Stimulated activated CD4-positive, alpha-beta T cell treated with anti-CD3 and anti-CD28 coated beads, TNF-alpha, amount 100 ng/mL, for 4 hours (primary cell): ENCODE results near the gene ITPK1.

Experiments used
- DNase-seq, 3 experiments: peaks; one replicate each; pipeline ENCODE4 v3.0.0-alpha.2; 2020; ENCODE audit warnings: low read depth in 3 of 3

The ITPK1 gene

DNA sequence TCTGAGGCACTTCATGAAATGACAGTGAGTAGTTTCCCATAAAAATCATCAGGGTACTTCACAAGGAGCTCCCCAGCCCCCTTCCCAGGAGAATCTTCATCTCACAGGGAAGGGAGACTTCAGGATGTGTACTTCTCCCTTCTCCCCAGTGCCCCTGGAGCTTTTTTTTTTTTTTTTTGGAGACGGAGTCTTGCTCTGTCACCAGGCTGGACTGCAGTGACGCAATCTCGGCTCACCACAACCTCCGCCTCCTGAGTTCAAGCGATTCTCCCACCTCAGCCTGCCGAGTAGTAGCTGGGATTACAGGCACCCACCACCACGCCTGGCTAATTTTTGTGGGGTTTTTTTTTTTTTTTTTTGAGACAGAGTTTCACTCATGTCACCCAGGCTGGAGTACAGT lies 10.4 kb downstream of the ITPK1 start:
- no peak for DNase-seq

DNA sequence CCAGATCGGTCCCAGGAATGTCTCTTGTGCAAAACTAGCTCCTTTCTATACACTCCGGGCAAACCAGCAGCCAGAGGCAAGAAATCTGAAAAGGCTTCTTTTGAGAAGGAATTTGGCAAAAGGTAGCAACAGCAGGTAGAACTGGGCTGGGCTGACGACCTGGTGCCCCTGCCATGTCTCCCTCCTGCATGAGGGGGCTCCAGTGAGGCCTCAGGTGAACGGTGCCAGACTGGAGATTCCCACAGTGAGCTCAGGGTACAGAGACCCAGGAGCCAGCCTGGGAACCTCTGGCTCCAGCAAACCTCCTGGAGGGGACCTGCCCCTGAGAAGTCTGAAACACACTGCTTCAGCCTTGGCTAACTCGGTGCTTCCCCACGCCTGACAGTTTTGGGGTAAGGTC lies 10.8 kb downstream of the ITPK1 start:
- no peak for DNase-seq

DNA sequence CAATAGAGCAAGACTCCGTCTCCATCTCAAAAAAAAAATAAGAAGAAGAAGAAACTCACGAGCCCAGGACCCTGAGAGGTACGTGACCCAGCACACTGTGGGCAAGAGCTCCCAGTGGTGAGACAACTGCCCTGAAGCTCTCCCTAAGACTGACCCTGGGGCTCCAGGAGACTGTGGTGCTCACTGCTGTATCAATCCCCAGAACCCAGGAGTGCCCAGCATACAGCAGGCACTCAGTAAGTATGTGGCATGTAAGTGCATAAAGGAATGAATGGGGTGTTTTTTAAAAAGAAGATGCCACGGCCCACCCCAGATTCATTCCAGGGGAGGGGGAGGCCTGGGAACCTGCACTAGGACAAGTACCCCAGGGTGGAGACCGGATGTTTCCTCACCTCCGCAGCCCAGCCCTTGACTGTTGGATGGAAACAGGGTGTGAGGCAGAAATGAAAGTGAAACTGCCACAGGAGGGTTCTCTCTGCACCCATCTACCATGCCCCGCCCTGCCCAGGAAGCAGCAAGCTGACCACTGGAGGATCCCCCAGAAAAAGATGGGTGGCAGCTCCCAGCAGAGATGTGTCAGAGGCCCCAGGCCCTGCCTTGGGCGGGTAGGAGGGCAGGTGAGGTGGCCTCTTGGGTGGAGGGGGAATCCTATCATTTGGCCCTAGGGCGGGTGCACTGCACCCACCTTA lies 12.2 kb downstream of the ITPK1 start:
- DNase-seq: peak in 2 of 3 experiments; percentile 44 to 46

DNA sequence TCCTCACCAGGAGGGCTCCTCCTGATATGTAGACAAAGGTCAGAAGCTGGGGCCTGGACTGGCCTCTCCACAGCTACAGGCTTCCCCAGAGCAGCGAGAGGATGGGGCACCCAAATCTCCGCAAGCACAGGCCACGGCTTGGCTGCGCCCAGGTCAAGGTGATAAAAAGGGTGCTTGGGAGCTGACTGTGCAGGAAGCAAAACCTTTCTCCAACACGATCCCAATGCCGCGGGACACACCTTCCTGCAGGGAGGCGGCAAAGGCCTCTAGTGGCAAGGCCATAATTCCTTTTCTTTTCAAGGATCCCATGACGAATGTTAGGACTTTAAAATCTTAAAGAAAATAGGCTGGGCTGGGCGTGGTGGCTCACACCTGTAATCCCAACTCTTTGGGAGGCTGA lies 13.6 kb downstream of the ITPK1 start:
- DNase-seq: no peak

DNA sequence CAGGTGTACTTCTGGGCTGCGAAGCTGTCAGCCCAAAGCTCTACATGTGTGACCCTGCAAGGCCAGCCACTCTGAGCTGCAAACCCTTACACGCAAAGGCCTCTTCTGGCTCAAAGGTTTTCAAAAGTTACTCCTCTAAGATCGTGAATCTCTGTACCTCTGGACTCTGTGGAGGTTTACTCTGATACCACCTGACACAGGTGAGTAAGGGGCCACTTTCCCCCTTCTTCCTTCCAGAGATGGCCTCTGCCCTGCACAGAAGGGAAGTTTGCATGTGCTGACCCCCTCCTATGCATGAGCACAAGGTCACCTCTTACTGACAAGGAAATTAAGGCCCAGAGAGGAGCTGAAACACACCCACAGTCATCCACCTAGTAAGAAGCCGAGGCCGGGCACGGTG lies 14.5 kb downstream of the ITPK1 start:
- DNase-seq: no peak

DNA sequence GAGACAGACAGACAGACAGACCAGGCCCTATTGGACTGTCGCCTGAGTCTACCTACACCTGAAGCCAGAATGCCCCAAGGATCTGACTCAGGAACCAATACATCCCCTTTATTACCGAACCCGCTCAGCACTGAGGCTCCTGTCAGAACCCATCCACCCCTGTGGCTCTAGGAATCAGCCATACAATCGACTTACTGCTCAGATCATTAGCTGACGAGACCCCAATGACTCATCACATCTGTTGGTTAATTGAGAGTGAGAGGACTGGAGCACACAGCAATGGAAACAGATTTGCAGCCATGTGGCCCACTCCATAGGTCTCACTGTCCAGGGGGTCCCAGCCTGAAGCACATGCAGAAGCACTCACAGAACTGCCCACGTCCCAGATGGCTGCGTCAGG lies 15.2 kb downstream of the ITPK1 start:
- no peak for DNase-seq

- no peak for DNase-seq
Observed at GRCh38 chr14:93100100-93100499, 15.6 kb downstream of the ITPK1 start.

GRCh38 chr14:93099643-93100042 lies 16.1 kb downstream of the ITPK1 start:
- DNase-seq: no peak

- DNase-seq: no peak
Observed at GRCh38 chr14:93099196-93099595, 16.5 kb downstream of the ITPK1 start.

- DNase-seq: no peak
Observed at GRCh38 chr14:93096691-93097322, 18.9 kb downstream of the ITPK1 start.

DNA sequence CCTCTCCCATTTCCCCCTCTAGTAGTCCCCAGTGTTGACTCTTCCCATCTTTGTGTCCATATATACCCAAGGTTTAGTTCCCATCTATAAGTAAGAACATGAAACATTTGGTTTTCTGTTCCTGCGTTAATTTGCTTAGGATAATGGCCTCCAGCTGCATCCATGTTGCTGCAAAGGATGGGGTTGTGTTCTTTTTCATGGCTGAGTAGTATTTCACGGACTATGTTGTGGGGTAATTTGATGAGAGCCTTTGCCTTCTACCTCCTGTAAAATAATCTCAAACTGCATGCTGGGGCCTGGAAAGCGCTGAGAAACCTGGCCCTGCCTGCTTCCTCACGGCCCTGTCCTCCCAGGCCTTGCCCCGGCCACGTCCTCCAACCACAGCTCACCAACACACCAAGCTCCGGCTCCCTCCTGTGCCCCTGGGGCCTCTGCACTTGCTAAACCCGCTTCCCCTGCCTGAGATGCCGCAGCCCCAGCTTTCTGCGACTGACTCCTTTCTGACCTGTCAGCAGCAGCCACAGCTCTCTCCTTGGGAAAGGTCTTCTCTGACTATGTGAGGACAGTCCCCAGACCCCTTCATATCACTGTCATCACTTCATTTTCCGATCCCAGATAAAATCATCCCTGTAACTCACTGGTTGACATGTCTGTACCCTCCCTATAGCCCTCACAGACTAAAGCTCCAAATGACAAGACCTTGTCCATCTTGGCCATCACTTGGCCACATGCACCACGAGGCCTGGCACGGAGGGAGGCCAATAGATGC lies 19.8 kb downstream of the ITPK1 start:
- DNase-seq: no peak

DNA sequence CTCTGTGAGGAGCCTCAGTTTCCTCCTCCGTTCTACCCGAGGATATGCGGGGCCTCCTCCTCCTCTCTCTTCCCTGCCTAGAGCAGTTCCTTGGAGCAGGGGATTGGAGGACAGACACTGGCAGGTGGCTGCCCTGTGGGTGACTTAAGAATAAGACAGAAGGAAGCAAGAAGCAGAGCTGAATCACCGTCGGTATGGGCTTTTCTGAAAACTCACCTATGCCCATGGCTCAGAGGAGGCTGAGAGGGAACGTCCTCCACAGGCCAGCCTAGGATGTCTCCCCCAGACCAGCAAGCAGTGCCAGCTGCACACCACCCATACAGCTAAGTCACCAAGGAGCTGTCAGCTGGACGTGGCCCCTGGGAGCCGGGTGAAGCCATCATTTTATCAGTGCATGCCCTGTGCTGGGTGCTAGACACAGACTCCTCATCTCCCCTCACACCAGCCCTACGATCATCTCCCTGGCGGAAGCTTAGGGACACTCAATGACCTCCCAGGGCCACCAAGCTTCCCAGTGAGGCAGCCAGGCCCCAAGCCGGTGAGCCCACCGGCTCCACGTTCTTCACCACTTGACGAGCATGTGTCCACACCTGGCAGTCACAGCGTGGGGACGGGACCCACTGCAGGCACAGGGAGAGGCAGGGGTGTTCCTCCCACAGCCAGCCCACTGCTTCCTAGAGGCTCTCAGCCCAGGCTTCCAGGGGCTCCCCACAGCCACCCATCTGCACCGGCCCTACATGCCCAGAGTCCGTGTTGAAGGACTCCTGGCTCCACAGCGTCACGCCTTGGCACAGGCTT lies 21.4 kb downstream of the ITPK1 start:
- DNase-seq: no peak

GRCh38 chr14:93092606-93093556 lies 22.8 kb downstream of the ITPK1 start:
- DNase-seq: no peak

DNA sequence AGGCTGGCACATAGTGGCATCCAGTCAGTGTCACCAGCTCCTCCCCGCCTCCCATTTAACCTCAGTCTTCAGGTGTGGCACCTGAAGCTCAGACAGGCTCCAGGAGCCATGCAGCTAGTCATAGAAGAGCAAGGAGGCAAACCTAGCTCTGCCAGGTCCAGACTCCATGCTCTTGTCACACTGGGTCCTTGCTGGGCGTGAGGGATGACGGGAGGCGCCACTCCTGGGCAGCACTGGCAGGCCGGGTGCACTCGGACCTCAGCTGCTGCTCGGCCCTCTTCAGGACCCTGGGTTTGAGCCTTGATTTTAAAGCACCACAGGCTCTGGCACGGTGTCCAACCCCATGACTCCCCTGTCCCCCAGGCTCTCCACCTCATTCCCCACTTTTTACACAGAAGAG lies 24.1 kb downstream of the ITPK1 start:
- DNase-seq: no peak

- DNase-seq: no peak
Observed at GRCh38 chr14:93090826-93091555, 24.7 kb downstream of the ITPK1 start.

GRCh38 chr14:93089521-93090269 lies 26.0 kb downstream of the ITPK1 start:
- DNase-seq: no peak

DNA sequence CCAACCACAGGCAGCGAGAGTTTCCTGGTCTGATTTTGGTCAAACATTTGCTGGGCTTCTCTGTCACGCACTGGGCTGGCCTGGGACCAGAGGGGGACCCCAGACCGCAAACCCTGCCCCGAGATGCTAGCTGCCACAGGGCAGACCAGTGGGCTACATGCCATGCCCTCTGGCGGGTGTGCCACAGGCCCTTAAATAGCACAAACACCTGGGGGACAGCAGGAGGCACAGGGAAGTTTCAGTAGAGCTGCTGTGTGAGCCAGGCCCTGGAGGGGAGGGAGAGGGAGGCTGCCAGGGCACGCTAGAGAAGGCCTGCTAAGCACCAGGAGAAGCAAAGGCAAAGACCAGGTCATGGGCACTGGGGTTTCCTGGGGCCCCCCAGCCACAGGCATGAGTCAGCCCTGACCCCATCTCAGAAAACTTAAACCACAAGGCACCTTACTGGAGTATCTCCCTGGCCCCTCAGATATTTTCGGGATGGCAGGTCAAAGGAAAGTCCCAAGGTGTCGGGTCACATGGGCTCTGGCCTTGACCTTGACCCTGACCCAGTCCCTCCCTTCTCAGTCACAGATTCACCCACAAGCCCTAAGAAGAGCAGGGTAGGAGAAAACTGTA lies 29.2 kb downstream of the ITPK1 start:
- DNase-seq: no peak

DNA sequence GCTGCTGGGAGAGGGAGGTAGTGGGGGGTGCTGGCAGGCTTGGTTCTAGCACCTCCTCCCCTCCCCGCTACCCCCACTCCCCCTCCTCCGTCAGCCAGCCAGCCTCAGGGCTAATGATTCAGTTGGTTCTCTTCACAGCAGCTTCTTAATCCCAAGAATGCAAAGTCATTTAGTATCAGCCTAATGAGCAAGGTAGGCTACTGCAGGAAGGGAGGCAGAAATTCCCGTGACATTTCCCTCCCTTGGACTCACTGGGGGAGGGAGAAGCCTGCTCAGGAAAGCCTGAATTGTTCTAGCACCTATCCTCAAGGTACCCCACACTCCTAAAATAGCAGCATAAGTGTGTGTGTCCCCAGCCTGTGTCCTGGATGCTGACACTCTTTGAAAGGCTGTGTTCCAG lies 29.8 kb downstream of the ITPK1 start:
- no peak for DNase-seq
